Bone marrow (tissue), 2 donors: ENCODE measurements around the gene CLGN.

Experiments used
- DNase-seq, 2 donors: peaks; one replicate each; lab custom pipeline; 2025; lab: John Stamatoyannopoulos, UW

CLGN gene

GRCh38 chr4:140382732-140383131, 44.7 kb downstream of the CLGN start:
- DNase-seq, result no peak

- no peak for DNase-seq
These were observed 53.3 kb downstream of the CLGN start for GRCh38 chr4:140374130-140374477.

- peak; percentile 85 to 95 for DNase-seq
These were observed 53.9 kb downstream of the CLGN start, which contains the start of gene SCOC for GRCh38 chr4:140373328-140374129. TSS of gene SCOC (plus strand) at chr4:140373646. CDS start at chr4:140379171, 5,525 bp downstream.

- DNase-seq, result peak in 1 of 2 donors; percentile 33
These were observed 54.6 kb downstream of the CLGN start for GRCh38 chr4:140372751-140373327.

GRCh38 chr4:140368686-140369085, 58.8 kb downstream of the CLGN start:
- no peak for DNase-seq

- DNase-seq, result no peak
These were observed 59.7 kb downstream of the CLGN start for GRCh38 chr4:140367738-140368137.

- no peak for DNase-seq
These were observed 63.9 kb downstream of the CLGN start for GRCh38 chr4:140363558-140363957.

- DNase-seq, result no peak
These were observed 64.4 kb downstream of the CLGN start for GRCh38 chr4:140363051-140363450.

- DNase-seq, result no peak
These were observed 66.3 kb downstream of the CLGN start for GRCh38 chr4:140361099-140361498.

GRCh38 chr4:140359562-140360427, 67.7 kb downstream of the CLGN start:
- DNase-seq, result peak; percentile 11 to 70

GRCh38 chr4:140358281-140358680, 69.2 kb downstream of the CLGN start:
- DNase-seq, result peak in 1 of 2 donors; percentile 22

- no peak for DNase-seq
These were observed 69.6 kb downstream of the CLGN start for GRCh38 chr4:140357868-140358267.

- no peak for DNase-seq
These were observed 72.2 kb downstream of the CLGN start for GRCh38 chr4:140355288-140355687.

- no peak for DNase-seq
These were observed 73.7 kb downstream of the CLGN start for GRCh38 chr4:140353786-140354185.

- DNase-seq, result no peak
These were observed 76.1 kb downstream of the CLGN start for GRCh38 chr4:140351093-140352075.

GRCh38 chr4:140349816-140350215, 77.6 kb downstream of the CLGN start:
- DNase-seq, result no peak

GRCh38 chr4:140346136-140346535, 81.3 kb downstream of the CLGN start:
- DNase-seq, result no peak

GRCh38 chr4:140344621-140345020, 82.8 kb downstream of the CLGN start:
- DNase-seq, result no peak

- no peak for DNase-seq
These were observed 83.3 kb downstream of the CLGN start for GRCh38 chr4:140344101-140344500.

- DNase-seq, result no peak
These were observed 84.1 kb downstream of the CLGN start for GRCh38 chr4:140343303-140343702.

- DNase-seq, result no peak
These were observed 84.8 kb downstream of the CLGN start for GRCh38 chr4:140342620-140343019.
